DND-41 (cell line): ENCODE data around the gene RAD51C.

ENCODE experiments used
- ATAC-seq: fragments of 200-7000 bp; cut with Tn5 transposase; 3 replicates; pipeline ENCODE4 v1.9.1; 2021; ENCODE audit warnings: low read depth; ENCODE audit not compliant: insufficient read depth
- DNase-seq: peaks from one replicate; pipeline ENCODE4 v3.0.0-alpha.2; 2020
- H2AFZ ChIP-seq: 2 replicates; pipeline ENCODE4 v1.6.0; 2012; ENCODE audit warnings: low read depth, low read length
- H3K27ac ChIP-seq: 2 replicates; pipeline ENCODE4 v1.5.1; 2012; ENCODE audit warnings: low read length, inconsistent platforms
- H3K27me3 ChIP-seq: fragments of 200-600 bp; sonication (generic); 2 replicates; pipeline ENCODE4 v1.6.0; 2012; ENCODE audit warnings: low read length, mild to moderate bottlenecking, inconsistent platforms; ENCODE audit not compliant: insufficient read depth, poor library complexity
- H3K36me3 ChIP-seq: 2 replicates; pipeline ENCODE4 v1.5.1; 2012; ENCODE audit warnings: low read length, inconsistent platforms; ENCODE audit not compliant: insufficient read depth
- H3K4me1 ChIP-seq: 2 replicates; pipeline ENCODE4 v1.5.1; 2012; ENCODE audit warnings: mild to moderate bottlenecking, low read length; ENCODE audit not compliant: insufficient read depth
- H3K4me2 ChIP-seq: 2 replicates; pipeline ENCODE4 v1.6.0; 2012; ENCODE audit warnings: mild to moderate bottlenecking, moderate library complexity, low read length, inconsistent platforms; ENCODE audit not compliant: insufficient read depth
- H3K4me3 ChIP-seq, 2 experiments: fragments of 200-600 bp in 1 of 2; shearing (Covaris generic) in 1 of 2; 2 replicates each; pipeline ENCODE4 v1.5.1; 2012 to 2016; ENCODE audit warnings: inconsistent platforms in 2 of 2, low read length in 2 of 2, mild to moderate bottlenecking in 2 of 2, low read depth in 1 of 2, moderate library complexity in 1 of 2
- H3K79me2 ChIP-seq: 2 replicates; pipeline ENCODE4 v1.6.0; 2012; ENCODE audit warnings: low read length, inconsistent platforms; ENCODE audit not compliant: insufficient read depth
- H3K9ac ChIP-seq: 2 replicates; pipeline ENCODE4 v1.6.0; 2012; ENCODE audit warnings: low read depth, mild to moderate bottlenecking, inconsistent platforms, low read length, moderate library complexity
- H3K9me3 ChIP-seq: 2 replicates; pipeline ENCODE4 v1.5.1; 2012; ENCODE audit warnings: low read length, moderate library complexity, mild to moderate bottlenecking, inconsistent platforms; ENCODE audit not compliant: insufficient read depth, severe bottlenecking
- H4K20me1 ChIP-seq: 2 replicates; pipeline ENCODE4 v1.6.0; 2012; ENCODE audit warnings: low read length; ENCODE audit not compliant: insufficient read depth
- CTCF ChIP-seq: IDR thresholded peaks from 2 replicates; pipeline ENCODE4 v1.5.1; 2012; ENCODE audit warnings: borderline replicate concordance, low read length, moderate library complexity, mild to moderate bottlenecking; ENCODE audit not compliant: poor library complexity, severe bottlenecking; ENCODE audit errors: extremely low read depth
- EZH2 ChIP-seq: IDR thresholded peaks from 3 replicates; pipeline ENCODE4 v1.6.1; 2012; ENCODE audit warnings: borderline replicate concordance, low read depth, mild to moderate bottlenecking, moderate library complexity, low read length, inconsistent platforms; ENCODE audit not compliant: severe bottlenecking

RAD51C gene

GRCh38 chr17:58710948-58711552 is 18.6 kb downstream of the RAD51C start:
- no peaks in the 10 kb centered on the region for H3K9me3 ChIP-seq
- TF ChIP-seq EZH2 (no peak), CTCF (peak; percentile 67)
- H2AFZ ChIP-seq, result no peak overlapping the region
- ATAC-seq (0 out of 3 replicates have a peak, but pooled peaks have one; percentile 39), DNase-seq (peak; percentile 30)
- H3K4me2 ChIP-seq, result no peak overlapping the region
- H3K27ac ChIP-seq, result no peak overlapping the region
- no peaks in the 10 kb centered on the region for H3K79me2 ChIP-seq
- no peak overlapping the region for H3K9ac ChIP-seq
- no peaks in the 10 kb centered on the region for H4K20me1 ChIP-seq
- no peaks in the 10 kb centered on the region for H3K27me3 ChIP-seq
- H3K4me1 ChIP-seq, result no peaks in the 10 kb centered on the region
- peaks cover 35% of the 10 kb centered on the region; the same call in 1 of the 2 replicates for H3K36me3 ChIP-seq
- no peak overlapping the region for H3K4me3 ChIP-seq

- H3K79me2 ChIP-seq, result no peaks in the 10 kb centered on the region
- no peak for DNase-seq
- no peak overlapping the region for H2AFZ ChIP-seq
- H3K9ac ChIP-seq, result no peak overlapping the region
- no peaks in the 10 kb centered on the region for H3K4me1 ChIP-seq
- TF ChIP-seq EZH2 (no peak), CTCF (no peak)
- no peaks in the 10 kb centered on the region for H4K20me1 ChIP-seq
- H3K4me3 ChIP-seq, result no peak overlapping the region
- no peak overlapping the region for H3K27ac ChIP-seq
- no peak overlapping the region for H3K4me2 ChIP-seq
- ATAC-seq, result no peak
- H3K9me3 ChIP-seq, result no peaks in the 10 kb centered on the region
- H3K36me3 ChIP-seq, result peaks cover 32% of the 10 kb centered on the region
- H3K27me3 ChIP-seq, result no peaks in the 10 kb centered on the region
These were observed 29.9 kb downstream of the RAD51C start for GRCh38 chr17:58722274-58722673.

GRCh38 chr17:58722696-58723095 is 30.3 kb downstream of the RAD51C start:
- no peak overlapping the region for H2AFZ ChIP-seq
- no peaks in the 10 kb centered on the region for H4K20me1 ChIP-seq
- no peak overlapping the region for H3K9ac ChIP-seq
- H3K4me1 ChIP-seq, result no peaks in the 10 kb centered on the region
- H3K4me3 ChIP-seq, result no peak overlapping the region
- no peaks in the 10 kb centered on the region for H3K9me3 ChIP-seq
- no peaks in the 10 kb centered on the region for H3K79me2 ChIP-seq
- DNase-seq, result no peak
- H3K4me2 ChIP-seq, result no peak overlapping the region
- peaks cover 32% of the 10 kb centered on the region for H3K36me3 ChIP-seq
- no peaks in the 10 kb centered on the region for H3K27me3 ChIP-seq
- no peak for TF ChIP-seq EZH2
- no peak for TF ChIP-seq CTCF
- H3K27ac ChIP-seq, result no peak overlapping the region
- no peak for ATAC-seq

- Histone ChIP-seq H3K36me3 (peaks cover 5% of the 10 kb centered on the region; the same call in 1 of the 2 replicates), H3K4me2 (no peak overlapping the region), H3K4me1 (no peaks in the 10 kb centered on the region), H3K4me3 (no peak overlapping the region), H3K79me2 (no peaks in the 10 kb centered on the region), H3K9ac (no peak overlapping the region), H3K9me3 (no peaks in the 10 kb centered on the region), H2AFZ (no peak overlapping the region), H4K20me1 (no peaks in the 10 kb centered on the region), H3K27me3 (no peaks in the 10 kb centered on the region), H3K27ac (no peak overlapping the region)
- no peak for TF ChIP-seq CTCF
- TF ChIP-seq EZH2, result no peak
- ATAC-seq (no peak), DNase-seq (no peak)
These were observed 36.4 kb downstream of the RAD51C start for GRCh38 chr17:58728798-58729197.
